Esophagus squamous epithelium (tissue), 5 donors: Measurements from ENCODE around the gene ALDH1L2. TPM values are rescaled to one million over a fixed set of nuclear protein-coding genes. Genes with fewer than 3 reads are reported as not detected.

ENCODE experiments used
- DNase-seq: peaks from one replicate; lab custom pipeline; 2025; lab: John Stamatoyannopoulos, UW
- H3K27ac ChIP-seq, 4 donors: fragments of 200-600 bp; sonication (generic); one replicate each; pipeline ENCODE4 v1.5.1; 2016 to 2019; ENCODE audit warnings: mild to moderate bottlenecking in 1 of 4
- H3K27me3 ChIP-seq, 4 donors: fragments of 200-600 bp; sonication (generic); 1 replicate in 3 of 4; 2 replicates in 1 of 4; pipeline versions ENCODE4 v1.5.1 to v1.6.0; 2017 to 2021; ENCODE audit warnings: antibody characterized with exemption in 1 of 4
- H3K36me3 ChIP-seq, 3 donors: fragments of 200-600 bp; sonication (generic); one replicate each; pipeline ENCODE4 v1.5.1; 2016 to 2019
- H3K4me1 ChIP-seq, 3 donors: fragments of 200-600 bp; sonication (generic); one replicate each; pipeline ENCODE4 v1.5.1; 2017 to 2019
- H3K4me3 ChIP-seq, 4 donors: fragments of 200-600 bp; sonication (generic); 1 replicate in 3 of 4; 2 replicates in 1 of 4; pipeline ENCODE4 v1.5.1; 2016 to 2019; ENCODE audit warnings: mild to moderate bottlenecking in 2 of 4, moderate library complexity in 1 of 4
- H3K9me3 ChIP-seq, 3 donors: fragments of 200-600 bp; sonication (generic); one replicate each; pipeline ENCODE4 v1.5.1; 2016 to 2019
- CTCF ChIP-seq, 6 experiments: fragments of 450-650 bp in 4 of 6; fragments of 200-600 bp in 2 of 6; sonication (generic) in 2 of 6; IDR thresholded peaks; one replicate each; pipeline ENCODE4 v1.5.1; 2016 to 2019; ENCODE audit warnings: antibody characterized with exemption in 6 of 6, mild to moderate bottlenecking in 4 of 6, moderate library complexity in 4 of 6
- POLR2A ChIP-seq, 4 donors: fragments of 450-650 bp; IDR thresholded peaks; one replicate each; pipeline ENCODE4 v1.6.1; 2017; ENCODE audit warnings: antibody characterized with exemption in 4 of 4, mild to moderate bottlenecking in 4 of 4, moderate library complexity in 3 of 4
- WGBS, 2 donors: methylation state at CpG; one replicate each; pipeline ENCODE4 v1.1.5; 2018; 5-methylcytosine and 5-hydroxymethylcytosine counted together
- intact Hi-C: fragments of 100-400 bp; cut with DNase I; formaldehyde crosslinking; loops from one replicate; pipeline ENCODE4 v1.15.0; 2022
- total RNA-seq, 4 donors: library from RNA; depleted of rRNA; stranded (reverse); fragments of >200 nt; gene quantifications; one replicate each; pipeline ENCODE4 v1.1.0, GENCODE V29; 2016
- donor health status: DM: yes; HTN: yes; CAD: no.

The ALDH1L2 gene
- total RNA-seq, 4 donors from 2014 or later: 0.57 to 4.9 (median 1.1) TPM

DNA sequence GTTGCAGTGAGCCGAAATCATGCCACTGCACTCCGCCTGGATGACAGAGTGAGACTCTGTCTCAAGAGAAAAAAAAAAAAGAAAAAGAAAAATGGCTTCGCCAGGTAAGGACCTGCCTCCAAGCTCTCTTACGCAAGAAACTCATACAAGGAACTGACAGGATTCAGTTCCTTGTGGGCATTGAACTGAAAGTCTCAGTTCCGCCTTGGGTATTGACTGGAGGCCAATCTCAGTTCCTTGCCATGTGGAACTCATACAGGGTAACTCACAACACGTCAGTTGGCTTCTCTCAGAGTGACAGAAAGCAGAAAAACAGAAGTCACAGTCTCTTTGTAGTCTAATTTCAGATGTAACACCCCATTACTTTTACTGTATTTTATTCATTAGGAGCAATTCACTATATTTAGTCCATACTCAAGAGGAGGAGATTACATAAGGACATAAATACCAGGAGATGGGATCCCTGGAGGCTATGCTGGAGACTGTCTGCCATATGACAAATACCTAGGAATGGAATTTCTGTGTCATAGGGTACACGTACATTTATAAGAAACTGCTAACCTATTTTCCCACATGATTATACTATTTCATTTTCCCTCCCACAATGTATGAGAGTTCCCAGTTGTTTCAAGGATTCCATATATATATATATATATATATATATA, 109.5 kb downstream of the ALDH1L2 start:
- WGBS, 2 donors: 36 to 46% methylated on average over 7 of the region's 7 CpGs
- Histone ChIP-seq H3K27ac (peak overlapping the region in 3 of 4 donors; percentile 26 to 57 (median 31)), H3K4me3 (no peak overlapping the region), H3K9me3 (no peaks in the 10 kb centered on the region), H3K36me3 (no peaks in the 10 kb centered on the region), H3K4me1 (peaks cover 0 to 9% (median 0%) of the 10 kb centered on the region in 3 donors), H3K27me3 (no peaks in the 10 kb centered on the region)
- DNase-seq: peak; percentile 5
- intact Hi-C loops: no loop called here
- TF ChIP-seq POLR2A (IDR thresholded peaks at IDR 0.05) (no peak), CTCF (IDR thresholded peaks at IDR 0.05) (no peak)

GRCh38 chr12:104973250-104973649, 111.0 kb downstream of the ALDH1L2 start:
- Histone ChIP-seq H3K4me3 (no peak overlapping the region), H3K9me3 (no peaks in the 10 kb centered on the region), H3K27me3 (no peaks in the 10 kb centered on the region), H3K27ac (no peak overlapping the region), H3K36me3 (no peaks in the 10 kb centered on the region), H3K4me1 (peaks cover 0 to 9% (median 0%) of the 10 kb centered on the region in 3 donors)
- DNase-seq: no peak
- 52 to 64% methylated on average over 5 of the region's 5 CpGs for WGBS, 2 donors
- intact Hi-C loops: no loop called here
- TF ChIP-seq CTCF (IDR thresholded peaks at IDR 0.05) (no peak), POLR2A (IDR thresholded peaks at IDR 0.05) (no peak)

DNA sequence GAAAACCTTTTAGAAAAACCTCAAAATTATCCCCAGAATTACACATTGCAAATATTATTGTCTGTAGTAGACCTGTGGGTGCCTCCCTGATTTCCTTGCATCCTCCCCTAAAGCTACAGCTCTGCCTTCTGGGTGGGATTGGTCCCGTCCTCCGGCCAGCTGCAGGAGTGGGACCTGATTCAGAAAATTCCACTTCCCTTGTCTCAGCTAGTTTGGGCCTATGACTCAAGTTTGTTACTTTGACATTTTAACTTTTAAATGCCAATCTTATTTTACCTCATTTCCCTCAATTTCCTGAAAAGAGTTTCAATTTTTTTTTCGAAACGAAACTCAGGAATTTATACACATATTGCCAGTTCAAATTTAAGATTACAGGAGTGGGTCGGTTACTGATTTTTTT, 113.0 kb downstream of the ALDH1L2 start:
- WGBS, 2 donors: 60 to 73% methylated on average over 5 of the region's 5 CpGs
- intact Hi-C loops: no loop called here
- TF ChIP-seq CTCF (IDR thresholded peaks at IDR 0.05): no peak
- no peak for TF ChIP-seq POLR2A (IDR thresholded peaks at IDR 0.05)

More for the DNA sequence above, 113.0 kb downstream of the ALDH1L2 start:
- Histone ChIP-seq H3K27me3 (no peaks in the 10 kb centered on the region), H3K36me3 (no peaks in the 10 kb centered on the region), H3K27ac (no peak overlapping the region), H3K4me1 (peaks cover 0 to 9% (median 0%) of the 10 kb centered on the region in 3 donors), H3K4me3 (no peak overlapping the region), H3K9me3 (no peaks in the 10 kb centered on the region)
- DNase-seq: no peak

Other genes starting within 250 kb of the ALDH1L2 start
- gene SLC41A2, start 126.2 kb downstream of the ALDH1L2 start, total RNA-seq: 1 to 10 TPM in 3 of 4 donors, under 1 TPM in 1; 0.61 to 7.2 (median 3.6) TPM
- 1 to 10 TPM in 3 of 4 donors, under 1 TPM in 1; 0.76 to 9.3 (median 5.2) TPM for gene NOPCHAP1, start 98.1 kb downstream of the ALDH1L2 start, total RNA-seq
- 10 to 100 TPM; 22.8 to 42.3 (median 36.8) TPM for gene WASHC4, start 23.3 kb upstream of the ALDH1L2 start, total RNA-seq
- 10 to 100 TPM; 30.9 to 52.3 (median 35.2) TPM for gene APPL2, start 151.7 kb upstream of the ALDH1L2 start, total RNA-seq
- 10 to 100 TPM in 3 of 4 donors, 1 to 10 TPM in 1; 8.5 to 56.3 (median 13.7) TPM for gene C12orf75, start 246.2 kb upstream of the ALDH1L2 start, total RNA-seq